Neural cell (in vitro differentiated cells): ENCODE measurements around the gene SLCO3A1. TPM values are rescaled to one million over a fixed set of nuclear protein-coding genes. Genes with fewer than 3 reads are reported as not detected.

Experiments
- H2AFZ ChIP-seq: fragments of 200-600, 300-800 bp; sonication (generic), shearing (Covaris generic); 2 replicates; pipeline ENCODE4 v1.6.0; 2014; ENCODE audit warnings: low read depth, mild to moderate bottlenecking, antibody characterized with exemption, low read length, moderate library complexity
- H3F3A ChIP-seq: fragments of 200-600 bp; shearing (Covaris generic); 2 replicates; pipeline ENCODE4 v1.6.1; 2016; ENCODE audit warnings: mild to moderate bottlenecking, moderate library complexity, mixed read lengths, antibody characterized with exemption, low read length; ENCODE audit not compliant: insufficient read depth, poor library complexity, severe bottlenecking
- H3K27ac ChIP-seq: fragments of 200-600, 300-800 bp; sonication (generic), shearing (Covaris generic); 2 replicates; pipeline ENCODE4 v1.5.1; 2014; ENCODE audit warnings: mild to moderate bottlenecking, low read length, moderate library complexity
- H3K27me3 ChIP-seq: fragments of 300-800, 200-600 bp; sonication (generic), shearing (Covaris generic); 2 replicates; pipeline ENCODE4 v1.6.0; 2014; ENCODE audit warnings: mild to moderate bottlenecking, low read depth, low read length, moderate library complexity; ENCODE audit not compliant: insufficient read depth
- H3K36me3 ChIP-seq: fragments of 300-800, 200-600 bp; sonication (generic), shearing (Covaris generic); 2 replicates; pipeline ENCODE4 v1.5.1; 2014; ENCODE audit warnings: mild to moderate bottlenecking, antibody characterized with exemption, low read length, moderate library complexity; ENCODE audit not compliant: insufficient read depth
- H3K4me2 ChIP-seq: fragments of 300-800, 200-600 bp; sonication (generic), shearing (Covaris generic); 2 replicates; pipeline ENCODE4 v1.6.0; 2014; ENCODE audit warnings: mild to moderate bottlenecking, low read length
- H3K4me3 ChIP-seq: fragments of 300-800, 200-600 bp; sonication (generic), shearing (Covaris generic); 2 replicates; pipeline ENCODE4 v1.5.1; 2014; ENCODE audit warnings: mild to moderate bottlenecking, low read length, moderate library complexity
- H3K79me2 ChIP-seq: fragments of 200-600 bp; shearing (Covaris generic); replicated peaks from 2 replicates; pipeline ENCODE4 v1.6.0; 2014; ENCODE audit warnings: mild to moderate bottlenecking, low read length, moderate library complexity; ENCODE audit not compliant: insufficient read depth
- H3K9ac ChIP-seq: fragments of 300-800, 200-600 bp; sonication (generic), shearing (Covaris generic); 2 replicates; pipeline ENCODE4 v1.6.1; 2016; ENCODE audit warnings: mild to moderate bottlenecking, low read length, mixed read lengths
- H3K9me2 ChIP-seq: fragments of 200-600 bp; shearing (Covaris generic); 2 replicates; pipeline ENCODE4 v1.6.1; 2016; ENCODE audit warnings: mild to moderate bottlenecking, low read length, mixed read lengths; ENCODE audit not compliant: insufficient read depth
- H3K9me3 ChIP-seq: fragments of 200-600, 300-800 bp; sonication (generic), shearing (Covaris generic); 2 replicates; pipeline ENCODE4 v1.6.1; 2016; ENCODE audit warnings: mild to moderate bottlenecking, mixed run types, low read length, moderate library complexity, mixed read lengths
- H4K20me1 ChIP-seq: fragments of 200-600 bp; shearing (Covaris generic); 2 replicates; pipeline ENCODE4 v1.6.1; 2016; ENCODE audit warnings: mild to moderate bottlenecking, mixed run types; ENCODE audit not compliant: insufficient read depth
- CTCF ChIP-seq: fragments of 450-650 bp; IDR thresholded peaks from 2 replicates; pipeline ENCODE4 v1.5.1; 2014; ENCODE audit warnings: antibody characterized with exemption, mild to moderate bottlenecking, moderate library complexity; ENCODE audit not compliant: poor library complexity, severe bottlenecking
- EP300 ChIP-seq: fragments of 450-650 bp; conservative IDR thresholded peaks from 2 replicates; pipeline ENCODE4 v1.6.1; 2014; ENCODE audit warnings: antibody characterized with exemption, mild to moderate bottlenecking, moderate library complexity; ENCODE audit not compliant: poor library complexity, severe bottlenecking
- EZH2 ChIP-seq: fragments of 200-600, 300-800 bp; shearing (Covaris generic), sonication (generic); IDR thresholded peaks from 2 replicates; pipeline ENCODE4 v1.6.1; 2014; ENCODE audit warnings: antibody characterized with exemption, low read length, borderline replicate concordance, mild to moderate bottlenecking; ENCODE audit not compliant: insufficient read depth, poor library complexity, severe bottlenecking
- MXI1 ChIP-seq: fragments of 450-650 bp; conservative IDR thresholded peaks from 2 replicates; pipeline ENCODE4 v1.6.1; 2014; ENCODE audit warnings: antibody characterized with exemption, mild to moderate bottlenecking; ENCODE audit not compliant: poor library complexity, severe bottlenecking
- POLR2AphosphoS5 ChIP-seq: IDR thresholded peaks from 2 replicates; pipeline ENCODE4 v1.6.1; 2012
- RAD21 ChIP-seq: fragments of 450-650 bp; conservative IDR thresholded peaks from 2 replicates; pipeline ENCODE4 v1.6.1; 2014; ENCODE audit warnings: antibody characterized with exemption, mild to moderate bottlenecking, moderate library complexity
- SMC3 ChIP-seq: fragments of 450-650 bp; conservative IDR thresholded peaks from 2 replicates; pipeline ENCODE4 v1.6.1; 2014; ENCODE audit warnings: antibody characterized with exemption, mild to moderate bottlenecking, moderate library complexity; ENCODE audit not compliant: poor library complexity
- TAF1 ChIP-seq: IDR thresholded peaks from 2 replicates; pipeline ENCODE4 v1.6.1; 2012; ENCODE audit warnings: low read depth
- polyA plus RNA-seq: library from polyadenylated mRNA; depleted of rRNA; stranded (reverse); fragments of >200 nt; gene quantifications from 2 replicates; pipeline ENCODE4 v1.2.3, GENCODE V29; 2014
- TF ChIP-seq, protein P1 (sequence below): IDR thresholded peaks from 2 replicates; pipeline ENCODE4 v1.6.1; 2012; ENCODE audit warnings: borderline replicate concordance

Gene SLCO3A1
- polyA plus RNA-seq, 1 donor from 2014 or later: 14.2 TPM

- H3K27me3 ChIP-seq: no peaks in the 10 kb centered on the region
- H3K9ac ChIP-seq: no peak overlapping the region
- no peaks in the 10 kb centered on the region for H3K9me2 ChIP-seq
- peaks cover 14% of the 10 kb centered on the region for H3K79me2 ChIP-seq
- H3K36me3 ChIP-seq: no peaks in the 10 kb centered on the region
- no peak overlapping the region for H2AFZ ChIP-seq
- peak; percentile 90 for TF ChIP-seq CTCF
- no peak for TF ChIP-seq POLR2AphosphoS5
- TF ChIP-seq EP300: no peak
- TF ChIP-seq EZH2: no peak
- peak; percentile 98 for TF ChIP-seq SMC3
- no peak for TF ChIP-seq MXI1
- TF ChIP-seq TAF1: no peak
- peak; percentile 96 for TF ChIP-seq RAD21
- TF ChIP-seq, protein P1, sequence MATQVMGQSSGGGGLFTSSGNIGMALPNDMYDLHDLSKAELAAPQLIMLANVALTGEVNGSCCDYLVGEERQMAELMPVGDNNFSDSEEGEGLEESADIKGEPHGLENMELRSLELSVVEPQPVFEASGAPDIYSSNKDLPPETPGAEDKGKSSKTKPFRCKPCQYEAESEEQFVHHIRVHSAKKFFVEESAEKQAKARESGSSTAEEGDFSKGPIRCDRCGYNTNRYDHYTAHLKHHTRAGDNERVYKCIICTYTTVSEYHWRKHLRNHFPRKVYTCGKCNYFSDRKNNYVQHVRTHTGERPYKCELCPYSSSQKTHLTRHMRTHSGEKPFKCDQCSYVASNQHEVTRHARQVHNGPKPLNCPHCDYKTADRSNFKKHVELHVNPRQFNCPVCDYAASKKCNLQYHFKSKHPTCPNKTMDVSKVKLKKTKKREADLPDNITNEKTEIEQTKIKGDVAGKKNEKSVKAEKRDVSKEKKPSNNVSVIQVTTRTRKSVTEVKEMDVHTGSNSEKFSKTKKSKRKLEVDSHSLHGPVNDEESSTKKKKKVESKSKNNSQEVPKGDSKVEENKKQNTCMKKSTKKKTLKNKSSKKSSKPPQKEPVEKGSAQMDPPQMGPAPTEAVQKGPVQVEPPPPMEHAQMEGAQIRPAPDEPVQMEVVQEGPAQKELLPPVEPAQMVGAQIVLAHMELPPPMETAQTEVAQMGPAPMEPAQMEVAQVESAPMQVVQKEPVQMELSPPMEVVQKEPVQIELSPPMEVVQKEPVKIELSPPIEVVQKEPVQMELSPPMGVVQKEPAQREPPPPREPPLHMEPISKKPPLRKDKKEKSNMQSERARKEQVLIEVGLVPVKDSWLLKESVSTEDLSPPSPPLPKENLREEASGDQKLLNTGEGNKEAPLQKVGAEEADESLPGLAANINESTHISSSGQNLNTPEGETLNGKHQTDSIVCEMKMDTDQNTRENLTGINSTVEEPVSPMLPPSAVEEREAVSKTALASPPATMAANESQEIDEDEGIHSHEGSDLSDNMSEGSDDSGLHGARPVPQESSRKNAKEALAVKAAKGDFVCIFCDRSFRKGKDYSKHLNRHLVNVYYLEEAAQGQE: no peak
- H4K20me1 ChIP-seq: no peaks in the 10 kb centered on the region
- no peak overlapping the region for H3K4me3 ChIP-seq
- no peak overlapping the region for H3K27ac ChIP-seq
- H3F3A ChIP-seq: no peaks in the 10 kb centered on the region
- no peak overlapping the region for H3K4me2 ChIP-seq
- no peaks in the 10 kb centered on the region for H3K9me3 ChIP-seq
Measured at GRCh38 chr15:92077353-92078085, 224.0 kb downstream of the SLCO3A1 start.

GRCh38 chr15:92078270-92078669, 224.8 kb downstream of the SLCO3A1 start:
- Histone ChIP-seq H3K9me2 (no peaks in the 10 kb centered on the region), H3K9me3 (no peaks in the 10 kb centered on the region), H3F3A (no peaks in the 10 kb centered on the region), H3K79me2 (peaks cover 14% of the 10 kb centered on the region), H3K4me2 (no peak overlapping the region), H4K20me1 (no peaks in the 10 kb centered on the region), H3K27me3 (no peaks in the 10 kb centered on the region), H3K4me3 (no peak overlapping the region), H3K36me3 (no peaks in the 10 kb centered on the region), H3K27ac (no peak overlapping the region), H3K9ac (no peak overlapping the region), H2AFZ (no peak overlapping the region)
- TF ChIP-seq EP300 (no peak), MXI1 (no peak), TAF1 (no peak), EZH2 (no peak), SMC3 (no peak), CTCF (no peak), POLR2AphosphoS5 (no peak), RAD21 (no peak)
- TF ChIP-seq, protein P1: no peak
